GM20000 (cell line): ENCODE measurements around the gene TBC1D8.

ENCODE experiments used
- DNase-seq: peaks from one replicate; pipeline ENCODE4 v3.0.0; 2012; ENCODE audit warnings: low spot score
- CTCF ChIP-seq: IDR thresholded peaks from 2 replicates; pipeline ENCODE4 v1.5.1; 2012; ENCODE audit warnings: mild to moderate bottlenecking, control low read depth; ENCODE audit errors: extremely low read depth, missing control alignments

The TBC1D8 gene

GRCh38 chr2:101040761-101041160, 110.4 kb downstream of the TBC1D8 start:
- no peak for DNase-seq
- no peak for TF ChIP-seq CTCF

- TF ChIP-seq CTCF = no peak
- no peak for DNase-seq
Observed at GRCh38 chr2:101040072-101040471, 111.1 kb downstream of the TBC1D8 start.

- no peak for DNase-seq
- TF ChIP-seq CTCF = peak; percentile 44
Observed at GRCh38 chr2:101038455-101039255, 112.5 kb downstream of the TBC1D8 start.

GRCh38 chr2:101037161-101037755, 113.9 kb downstream of the TBC1D8 start:
- TF ChIP-seq CTCF = no peak

GRCh38 chr2:101036562-101036961, 114.6 kb downstream of the TBC1D8 start:
- DNase-seq = peak; percentile 55
- TF ChIP-seq CTCF = peak; percentile 46

More at GRCh38 chr2:101037161-101037755, 113.9 kb downstream of the TBC1D8 start:
- no peak for DNase-seq

GRCh38 chr2:101032084-101032776, 119.0 kb downstream of the TBC1D8 start:
- DNase-seq = no peak
- no peak for TF ChIP-seq CTCF
